H1 (cell line): ENCODE data around the gene EPHB1. TPM values are rescaled to one million over a fixed set of nuclear protein-coding genes. Genes with fewer than 3 reads are reported as not detected.

Experiments used
- CTCF ChIA-PET: fragments of 300-600 bp; sonication (Branson Sonifier 250); formaldehyde crosslinking; loops from one replicate; lab custom pipeline; 2021; ENCODE audit not compliant: partially characterized antibody; lab: Charles Lee
- POLR2A ChIA-PET: fragments of 300-600 bp; sonication (Branson Sonifier 250); formaldehyde crosslinking; loops from one replicate; lab custom pipeline; 2021; ENCODE audit warnings: inconsistent platforms; ENCODE audit not compliant: partially characterized antibody; lab: Charles Lee
- DNase-seq, 2 experiments: peaks; one replicate each; pipeline versions ENCODE4 v3.0.0 to v3.0.0-alpha.2; 2010 to 2022; ENCODE audit warnings: low spot score in 2 of 2, low read depth in 1 of 2, mixed read lengths in 1 of 2
- FAIRE-seq: peaks from 2 replicates; lab custom pipeline; 2011; peaks lifted over from hg19 to GRCh38; lab: Jason Lieb, UNC
- H2AFZ ChIP-seq: 2 replicates; pipeline ENCODE4 v1.8.1; 2012; ENCODE audit warnings: low read length, inconsistent platforms
- H2AK5ac ChIP-seq: 2 replicates; pipeline ENCODE4 v1.6.1; 2013; ENCODE audit warnings: low read depth, low read length
- H2BK120ac ChIP-seq: replicated peaks from 2 replicates; pipeline ENCODE3; 2013; ENCODE audit warnings: low read depth, low read length, inconsistent platforms
- H2BK12ac ChIP-seq: 2 replicates; pipeline ENCODE4 v1.6.1; 2013; ENCODE audit warnings: low read depth, low read length
- H2BK15ac ChIP-seq: 2 replicates; pipeline ENCODE4 v1.6.1; 2013; ENCODE audit warnings: low read length
- H2BK20ac ChIP-seq: 2 replicates; pipeline ENCODE4 v1.6.1; 2013; ENCODE audit warnings: low read length
- H2BK5ac ChIP-seq: 2 replicates; pipeline ENCODE4 v1.6.1; 2013; ENCODE audit warnings: low read depth, low read length
- H3K14ac ChIP-seq: 2 replicates; pipeline ENCODE4 v1.6.1; 2013; ENCODE audit warnings: inconsistent platforms; ENCODE audit not compliant: insufficient read length
- H3K18ac ChIP-seq: 2 replicates; pipeline ENCODE4 v1.6.1; 2013; ENCODE audit warnings: low read length; ENCODE audit errors: extremely low read depth
- H3K23ac ChIP-seq: 2 replicates; pipeline ENCODE4 v1.6.1; 2013; ENCODE audit warnings: inconsistent platforms; ENCODE audit not compliant: insufficient read length
- H3K23me2 ChIP-seq: 2 replicates; pipeline ENCODE4 v1.6.1; 2013; ENCODE audit warnings: low read depth, low read length
- H3K27ac ChIP-seq: 2 replicates; pipeline ENCODE4 v1.6.1; 2011; ENCODE audit warnings: low read depth, low read length, inconsistent platforms
- H3K27me3 ChIP-seq, 4 experiments: replicated peaks in 1 of 4; 1 replicate in 1 of 4; 2 replicates in 3 of 4; pipeline versions ENCODE4 v1.6.1 to v1.8.1; 2011 to 2013; ENCODE audit warnings: low read length in 3 of 4, mild to moderate bottlenecking in 3 of 4, inconsistent platforms in 2 of 4, mixed read lengths in 2 of 4, moderate library complexity in 1 of 4; ENCODE audit not compliant: control insufficient read depth in 3 of 4, insufficient read depth in 3 of 4; ENCODE audit errors: extremely low read depth in 1 of 4
- H3K36me3 ChIP-seq, 4 experiments: 2 replicates each; pipeline versions ENCODE4 v1.6.1 to v1.8.1; 2011 to 2013; ENCODE audit warnings: mild to moderate bottlenecking in 4 of 4, low read length in 3 of 4, moderate library complexity in 2 of 4, control low read depth in 1 of 4, inconsistent platforms in 1 of 4; ENCODE audit not compliant: insufficient read depth in 4 of 4, control insufficient read depth in 2 of 4
- H3K4ac ChIP-seq: replicated peaks from 2 replicates; pipeline ENCODE3; 2013; ENCODE audit warnings: low read length, low read depth, mixed read lengths, inconsistent platforms; ENCODE audit not compliant: insufficient read length
- H3K4me1 ChIP-seq, 4 experiments: replicated peaks in 1 of 4; 1 replicate in 1 of 4; 2 replicates in 3 of 4; pipeline versions ENCODE4 v1.6.1 to v1.8.1; 2011 to 2013; ENCODE audit warnings: low read length in 3 of 4, inconsistent platforms in 2 of 4, mixed read lengths in 1 of 4; ENCODE audit not compliant: insufficient read depth in 4 of 4, control insufficient read depth in 3 of 4
- H3K4me2 ChIP-seq, 2 experiments: 2 replicates each; pipeline versions ENCODE4 v1.6.1 to v1.8.1; 2011 to 2013; ENCODE audit warnings: low read depth in 2 of 2, low read length in 2 of 2, control low read depth in 1 of 2, inconsistent platforms in 1 of 2, mild to moderate bottlenecking in 1 of 2; ENCODE audit not compliant: insufficient read depth in 1 of 2
- H3K4me3 ChIP-seq, 4 experiments: fragments of 200-600, 300-600 bp in 1 of 4; sonication (generic), shearing (Covaris generic), sonication (Bioruptor Twin) in 1 of 4; 2 replicates each; pipeline versions ENCODE4 v1.5.1 to v1.8.1; 2011 to 2016; ENCODE audit warnings: low read length in 4 of 4, low read depth in 3 of 4, control low read depth in 2 of 4, inconsistent platforms in 2 of 4, mild to moderate bottlenecking in 2 of 4, mixed read lengths in 1 of 4, moderate library complexity in 1 of 4; ENCODE audit not compliant: insufficient read depth in 2 of 4; ENCODE audit errors: extremely low read depth in 1 of 4
- H3K56ac ChIP-seq: replicated peaks from 2 replicates; pipeline ENCODE3; 2013; ENCODE audit warnings: low read depth, mild to moderate bottlenecking, mixed read lengths, low read length, inconsistent platforms; ENCODE audit not compliant: insufficient read length
- H3K79me1 ChIP-seq: 2 replicates; pipeline ENCODE4 v1.6.1; 2013; ENCODE audit warnings: low read depth, low read length, control low read depth
- H3K79me2 ChIP-seq, 2 experiments: 2 replicates each; pipeline versions ENCODE4 v1.6.1 to v1.8.1; 2012 to 2013; ENCODE audit warnings: low read length in 2 of 2, mild to moderate bottlenecking in 2 of 2, inconsistent platforms in 1 of 2; ENCODE audit not compliant: insufficient read depth in 2 of 2, control insufficient read depth in 1 of 2
- H3K9ac ChIP-seq, 4 experiments: replicated peaks in 1 of 4; 1 replicate in 1 of 4; 2 replicates in 3 of 4; pipeline versions ENCODE4 v1.6.1 to v1.8.1; 2011 to 2013; ENCODE audit warnings: low read depth in 3 of 4, low read length in 3 of 4, control low read depth in 2 of 4, mild to moderate bottlenecking in 2 of 4, moderate library complexity in 2 of 4, inconsistent platforms in 1 of 4; ENCODE audit errors: extremely low read depth in 1 of 4
- H3K9me3 ChIP-seq, 2 experiments: 2 replicates each; pipeline versions ENCODE4 v1.6.1 to v1.8.1; 2012 to 2013; ENCODE audit warnings: mild to moderate bottlenecking in 2 of 2, moderate library complexity in 2 of 2, control low read depth in 1 of 2, inconsistent platforms in 1 of 2, low read depth in 1 of 2, low read length in 1 of 2, mixed read lengths in 1 of 2; ENCODE audit not compliant: insufficient read depth in 2 of 2
- H4K20me1 ChIP-seq, 2 experiments: replicated peaks in 1 of 2; 2 replicates each; pipeline versions ENCODE3 to v1.8.1; 2011 to 2013; ENCODE audit warnings: inconsistent platforms in 2 of 2, low read length in 2 of 2, mild to moderate bottlenecking in 1 of 2; ENCODE audit not compliant: insufficient read depth in 2 of 2, control insufficient read depth in 1 of 2
- H4K5ac ChIP-seq: 2 replicates; pipeline ENCODE4 v1.6.1; 2013; ENCODE audit warnings: low read length, low read depth, mixed read lengths, inconsistent platforms; ENCODE audit not compliant: insufficient read length
- H4K8ac ChIP-seq: 2 replicates; pipeline ENCODE4 v1.8.0; 2013; ENCODE audit warnings: mild to moderate bottlenecking, moderate library complexity, low read length, inconsistent platforms; ENCODE audit not compliant: insufficient read depth; ENCODE audit errors: extremely low read depth
- H4K91ac ChIP-seq: replicated peaks from 2 replicates; pipeline ENCODE3; 2013; ENCODE audit warnings: low read length, mixed read lengths, inconsistent platforms; ENCODE audit not compliant: insufficient read length
- BRCA1 ChIP-seq: IDR thresholded peaks from 2 replicates; pipeline ENCODE4 v1.6.1; 2012; ENCODE audit warnings: low read depth, low read length, improper control_type of control experiment
- E2F6 ChIP-seq: IDR thresholded peaks from 2 replicates; pipeline ENCODE4 v1.6.1; 2012; ENCODE audit warnings: inconsistent platforms
- EZH2 ChIP-seq: fragments of 200-600 bp; sonication (generic); IDR thresholded peaks from 2 replicates; pipeline ENCODE4 v1.7.1; 2012; ENCODE audit warnings: low read depth, mild to moderate bottlenecking, moderate library complexity, low read length, inconsistent platforms; ENCODE audit not compliant: severe bottlenecking
- JUN ChIP-seq: IDR thresholded peaks from 2 replicates; pipeline ENCODE4 v1.6.1; 2011; ENCODE audit warnings: low read depth, mild to moderate bottlenecking, improper control_type of control experiment, low read length
- KDM1A ChIP-seq: fragments of 200-600, 300-600 bp; sonication (generic); IDR thresholded peaks from 2 replicates; pipeline ENCODE4 v1.7.1; 2016; ENCODE audit warnings: mild to moderate bottlenecking, low read length, borderline replicate concordance
- POLR2A ChIP-seq, 2 experiments: IDR thresholded peaks; 1 replicate in 1 of 2; 2 replicates in 1 of 2; pipeline ENCODE4 v1.6.1; 2011; ENCODE audit warnings: low read depth in 2 of 2, low read length in 2 of 2, mild to moderate bottlenecking in 2 of 2; ENCODE audit errors: control extremely low read depth in 1 of 2
- SAP30 ChIP-seq: fragments of 300-600 bp; sonication (generic); IDR thresholded peaks from 2 replicates; pipeline ENCODE4 v1.7.1; 2012; ENCODE audit warnings: low read length, moderate library complexity, mild to moderate bottlenecking, inconsistent platforms; ENCODE audit not compliant: insufficient read depth, insufficient replicate concordance
- WGBS, 2 experiments: shearing (Covaris generic) in 1 of 2; methylation state at CpG; one replicate each; pipeline versions ENCODE4 v1.1.6 to v1.1.7; 2013 to 2015; ENCODE audit warnings: low lambda C conversion rate in 2 of 2, mixed read lengths in 2 of 2, inconsistent platforms in 1 of 2, low coverage in 1 of 2, missing lambda C conversion rate in 1 of 2; ENCODE audit not compliant: insufficient replicate concordance in 2 of 2, insufficient coverage in 1 of 2, insufficient read length in 1 of 2; ENCODE audit errors: extremely low coverage in 1 of 2, missing lambda C conversion rate in 1 of 2; 5-methylcytosine and 5-hydroxymethylcytosine counted together
- polyA plus RNA-seq, 7 experiments: library from polyadenylated mRNA; depleted of rRNA in 3 of 7; stranded (reverse) in 5 of 7; unstranded in 2 of 7; fragments of >200 nt in 5 of 7; fragments of 200-250 nt in 2 of 7; gene quantifications; 1 replicate in 5 of 7; 2 replicates in 1 of 7; 4 replicates in 1 of 7; pipeline versions ENCODE4 v1.2.1 to v1.2.3, GENCODE V29; 2011 to 2013; ENCODE audit warnings: missing spikeins in 2 of 7, mixed read lengths in 2 of 7
- total RNA-seq: library from RNA; stranded (reverse); fragmentation: NEBNext Ultra II Directional; extraction: Animal tissue kit (Norgen Biotek cat#: 25700); gene quantifications from 2 replicates; pipeline ENCODE4 v1.2.1, GENCODE V29; 2021

Gene EPHB1
- total and polyA plus RNA-seq, 2 of the 8 experiments (the other 6 are each of a cell fraction or from before 2014, with no cell fraction given): 3.5 to 5.9 TPM

GRCh38 chr3:134876836-134877235 lies 81.8 kb downstream of the EPHB1 start:
- FAIRE-seq: no peak
- DNase-seq: no peak
- POLR2A ChIA-PET: no interaction called here

More at GRCh38 chr3:134876836-134877235, 81.8 kb downstream of the EPHB1 start:
- no peak overlapping the region for H3K56ac ChIP-seq
- H2AK5ac ChIP-seq: no peak overlapping the region
- peaks cover 0 to 2% (median 0%) of the 10 kb centered on the region in 4 experiments; a peak in 2 of 7 replicates for H3K4me1 ChIP-seq
- no peak overlapping the region for H4K8ac ChIP-seq
- no peaks in the 10 kb centered on the region for H4K20me1 ChIP-seq
- H3K79me1 ChIP-seq: no peaks in the 10 kb centered on the region
- no peak overlapping the region for H3K27ac ChIP-seq
- no peak overlapping the region for H3K9ac ChIP-seq
- no peak overlapping the region for H3K4ac ChIP-seq
- no peak overlapping the region for H3K14ac ChIP-seq
- no peak overlapping the region for H4K5ac ChIP-seq
- no peak overlapping the region for H2AFZ ChIP-seq
- H2BK15ac ChIP-seq: no peak overlapping the region
- H3K4me3 ChIP-seq: no peak overlapping the region
- CTCF ChIA-PET: interaction anchor here (0.9 kb wide), 1 partner anchor 9 kb away, joined by 3 read pairs; no protein-coding TSS in a partner anchor
- H3K4me2 ChIP-seq: no peak overlapping the region
- H3K36me3 ChIP-seq: no peaks in the 10 kb centered on the region
- no peak overlapping the region for H3K23ac ChIP-seq
- H3K18ac ChIP-seq: no peak overlapping the region
- TF ChIP-seq BRCA1: no peak
- TF ChIP-seq JUN: no peak
- no peak for TF ChIP-seq SAP30
- TF ChIP-seq E2F6: no peak
- no peak for TF ChIP-seq KDM1A
- no peak for TF ChIP-seq POLR2A (IDR thresholded peaks at IDR 0.05; ENCODE audit: control extremely low read depth in 1 of 2, low read depth in 2 of 2, low read length in 2 of 2)
- no peak for TF ChIP-seq EZH2
- H3K23me2 ChIP-seq: no peaks in the 10 kb centered on the region
- no peak overlapping the region for H2BK12ac ChIP-seq
- H4K91ac ChIP-seq: no peak overlapping the region
- 80% methylated on average over 2 of the region's 2 CpGs; no CpG with 5 or more reads in 1 of the 2 experiments for WGBS, 2 experiments
- H2BK5ac ChIP-seq: no peak overlapping the region
- no peaks in the 10 kb centered on the region for H3K27me3 ChIP-seq
- H2BK120ac ChIP-seq: no peak overlapping the region
- no peak overlapping the region for H2BK20ac ChIP-seq
- H3K79me2 ChIP-seq: no peaks in the 10 kb centered on the region
- H3K9me3 ChIP-seq: no peaks in the 10 kb centered on the region
